ENCODE results near the gene TSPAN4. TPM values are rescaled to one million over a fixed set of nuclear protein-coding genes. Genes with fewer than 3 reads are reported as not detected.

The TSPAN4 gene
- total RNA-seq, 2 experiments from 2014 or later = 5.2 to 5.3 TPM

DNA sequence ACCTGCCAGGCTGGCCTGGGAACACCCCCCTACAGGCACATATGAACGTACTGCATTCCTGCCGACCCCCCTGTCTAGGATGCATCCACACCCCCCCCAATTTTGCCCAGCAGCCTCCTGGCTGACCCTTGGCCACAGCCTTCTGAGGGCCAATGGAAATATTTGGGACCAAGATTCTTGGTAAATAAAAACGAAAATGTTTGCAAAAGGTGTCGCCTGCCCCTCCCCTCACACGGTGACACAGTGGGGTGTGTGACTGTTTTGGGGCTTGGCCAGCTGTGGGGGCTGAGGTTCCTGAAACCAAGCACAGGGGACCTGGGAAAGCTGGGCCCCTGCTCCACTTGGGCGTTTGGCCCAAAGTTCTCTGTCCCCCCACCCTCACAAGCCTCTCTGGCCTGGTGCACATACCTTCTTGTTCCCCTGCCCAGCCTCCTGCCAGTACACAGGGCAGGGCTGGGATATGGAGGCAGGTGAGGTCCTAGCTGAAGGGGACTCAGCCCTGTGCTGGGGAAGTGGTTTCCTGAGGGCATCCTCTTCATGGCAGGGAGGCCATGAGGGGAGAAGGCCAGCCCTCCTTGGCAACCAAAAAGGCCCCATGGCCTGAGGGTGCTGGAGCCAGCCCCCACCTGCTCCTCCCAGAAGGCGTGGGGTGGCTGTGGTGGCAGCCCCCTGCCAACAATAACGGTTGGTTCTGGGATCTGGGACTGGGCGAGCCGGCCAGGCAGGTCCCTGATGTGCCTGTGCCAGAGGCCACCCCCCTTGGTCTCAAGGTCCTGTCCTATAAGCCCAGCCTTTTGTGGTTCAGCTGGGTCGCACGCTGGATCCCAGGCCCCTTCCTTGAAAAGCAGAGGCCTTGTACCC lies 17.1 kb upstream of the TSPAN4 start:
- H3K27ac Mint-ChIP-seq = no peak overlapping the region
- ChIA-PET CTCF (no interaction called here), POLR2A (interaction anchor here (1.9 kb wide), 1 partner anchor 11 kb away, joined by 4 read pairs; no protein-coding TSS in a partner anchor)
- peaks cover 24% of the 10 kb centered on the region for H3K27me3 Mint-ChIP-seq
- intact Hi-C loops (cut with micrococcal nuclease) = no loop called here
- no peaks in the 10 kb centered on the region for H3K9me3 Mint-ChIP-seq
- no peak overlapping the region for H3K4me3 Mint-ChIP-seq
- no peak for DNase-seq
- peaks cover 15% of the 10 kb centered on the region for H3K36me3 Mint-ChIP-seq
- H3K4me1 Mint-ChIP-seq (ENCODE audit: low read depth) = peaks cover 25% of the 10 kb centered on the region

DNA sequence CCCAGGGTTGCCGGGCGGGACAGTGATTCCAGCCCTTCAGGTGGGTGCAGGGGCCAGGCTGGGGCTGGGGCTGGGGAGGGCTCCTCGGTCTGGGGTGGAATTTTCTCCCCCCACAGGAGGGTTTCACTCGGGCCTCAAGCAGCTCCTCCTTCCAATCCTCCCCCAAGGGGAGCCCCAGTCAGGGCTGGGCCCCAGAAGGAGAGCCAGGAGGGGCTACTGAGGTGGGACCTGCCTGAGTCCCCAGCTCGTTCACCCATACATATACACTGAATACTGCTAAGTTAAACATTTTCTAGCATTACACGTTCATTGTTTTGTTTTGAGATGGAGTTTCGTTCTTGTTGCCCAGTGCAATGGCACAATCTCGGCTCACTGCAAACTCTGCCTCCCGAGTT lies 16.4 kb upstream of the TSPAN4 start:
- Mint-ChIP-seq H3K4me3 (peak overlapping the region; percentile 57), H3K27ac (no peak overlapping the region), H3K36me3 (peaks cover 15% of the 10 kb centered on the region), H3K4me1 (ENCODE audit: low read depth) (peaks cover 19% of the 10 kb centered on the region), H3K27me3 (peaks cover 26% of the 10 kb centered on the region), H3K9me3 (no peaks in the 10 kb centered on the region)
- ChIA-PET CTCF (no interaction called here), POLR2A (interaction anchor here (1.9 kb wide), 1 partner anchor 10 kb away, joined by 4 read pairs; no protein-coding TSS in a partner anchor)
- intact Hi-C loops (cut with micrococcal nuclease) = no loop called here
- no peak for DNase-seq

DNA sequence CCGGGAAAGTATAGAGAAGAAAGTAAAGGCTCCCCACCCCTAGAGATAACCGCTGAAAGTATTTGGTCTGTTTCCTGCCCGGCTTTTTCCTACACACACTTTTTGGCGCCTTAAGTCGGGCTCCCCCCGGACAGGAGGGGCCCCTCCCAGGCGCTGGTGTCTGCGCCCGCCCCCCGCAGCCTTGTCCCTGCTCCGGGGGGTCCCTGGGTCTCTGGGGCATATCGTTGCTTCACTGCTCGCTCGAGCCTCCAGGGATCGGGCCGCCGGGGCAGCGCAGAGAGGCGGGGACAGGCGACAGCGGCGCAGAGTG lies 15.9 kb upstream of the TSPAN4 start:
- no peak overlapping the region for H3K27ac Mint-ChIP-seq
- no peak for DNase-seq
- no peaks in the 10 kb centered on the region for H3K9me3 Mint-ChIP-seq
- H3K4me1 Mint-ChIP-seq (ENCODE audit: low read depth) = peaks cover 25% of the 10 kb centered on the region
- intact Hi-C loops (cut with micrococcal nuclease) = no loop called here
- ChIA-PET CTCF (no interaction called here), POLR2A (interaction anchor here (1.9 kb wide), 1 partner anchor 10 kb away, joined by 4 read pairs; no protein-coding TSS in a partner anchor)
- H3K4me3 Mint-ChIP-seq = peak overlapping the region; percentile 57
- H3K27me3 Mint-ChIP-seq = peaks cover 31% of the 10 kb centered on the region
- peaks cover 15% of the 10 kb centered on the region for H3K36me3 Mint-ChIP-seq

DNA sequence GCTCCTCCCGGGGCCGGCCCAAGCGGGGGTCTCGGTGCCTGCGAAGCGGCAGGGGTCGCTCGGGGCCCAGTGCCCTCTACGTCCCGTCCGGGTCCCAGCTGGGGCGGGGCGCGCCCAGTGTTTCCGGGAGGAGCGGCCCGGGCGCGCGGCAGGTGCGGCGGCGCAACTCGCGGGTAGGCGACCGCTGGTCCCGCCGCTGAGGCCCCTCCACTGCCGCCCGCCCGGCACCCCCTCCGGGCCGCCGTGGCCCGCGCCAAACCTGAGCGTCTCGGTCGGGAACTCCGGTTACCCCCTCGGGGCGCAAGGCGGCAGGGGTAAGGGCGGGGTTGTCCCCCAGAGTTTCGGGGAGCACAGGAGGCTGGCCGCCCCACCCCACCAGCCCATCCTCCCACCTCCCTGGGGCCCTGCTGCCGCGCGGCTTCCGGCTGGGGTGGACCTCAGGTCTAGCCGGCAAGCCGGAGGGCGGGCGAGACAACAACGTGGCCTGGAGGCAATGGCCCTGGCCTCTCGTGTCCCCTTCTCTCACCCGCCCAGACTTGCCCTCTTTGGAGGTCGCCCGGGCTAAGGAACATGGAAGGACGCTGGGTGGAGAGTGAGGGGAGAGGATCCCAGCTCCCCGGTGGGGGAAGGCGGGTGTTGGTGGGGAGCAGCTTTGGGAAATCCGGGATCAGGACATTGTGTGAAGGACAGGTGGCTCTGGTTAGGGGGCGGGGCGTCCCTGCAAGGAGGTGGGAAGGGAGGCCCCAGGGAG lies 15.3 kb upstream of the TSPAN4 start:
- Mint-ChIP-seq H3K36me3 (peaks cover 15% of the 10 kb centered on the region), H3K27ac (no peak overlapping the region), H3K4me3 (peak overlapping the region; percentile 52), H3K4me1 (ENCODE audit: low read depth) (peaks cover 26% of the 10 kb centered on the region), H3K27me3 (peaks cover 35% of the 10 kb centered on the region), H3K9me3 (no peaks in the 10 kb centered on the region)
- ChIA-PET CTCF (no interaction called here), POLR2A (interaction anchor here (1.9 kb wide), 1 partner anchor 9 kb away, joined by 4 read pairs; no protein-coding TSS in a partner anchor)
- DNase-seq = no peak
- intact Hi-C loops (cut with micrococcal nuclease) = no loop called here

DNA sequence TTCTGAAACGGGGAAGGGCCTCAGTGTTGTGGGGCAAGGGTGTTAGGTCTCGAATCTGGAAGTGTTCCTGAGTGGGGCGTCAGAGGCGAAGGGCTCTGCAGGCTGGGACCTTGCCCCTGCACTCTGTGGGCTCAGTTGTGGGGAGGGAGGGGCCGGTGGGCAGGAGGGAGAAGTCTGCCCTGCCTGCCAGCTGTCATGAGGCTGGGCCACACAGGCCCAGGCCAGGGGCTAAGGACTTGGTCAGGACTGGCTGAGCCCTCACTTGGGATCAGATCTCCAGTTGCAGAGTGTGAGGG lies 14.8 kb upstream of the TSPAN4 start, which contains the start of gene CRACR2B:
TSS of gene CRACR2B (plus strand) at position 23 of the 296 bp plus-strand sequence. CDS start 689 bp downstream, outside the sequence.
- CTCF ChIA-PET = no interaction called here
- H3K27me3 Mint-ChIP-seq = peaks cover 35% of the 10 kb centered on the region
- H3K4me3 Mint-ChIP-seq = peak within 1 kb of the TSS; percentile 52
- H3K9me3 Mint-ChIP-seq = no peaks in the 10 kb centered on the region
- intact Hi-C loops (cut with micrococcal nuclease) = no loop called here
- DNase-seq = no peak
- POLR2A ChIA-PET = no interaction called here
- H3K27ac Mint-ChIP-seq = no peak within 1 kb of the TSS
- peaks cover 26% of the 10 kb centered on the region for H3K4me1 Mint-ChIP-seq (ENCODE audit: low read depth)
- H3K36me3 Mint-ChIP-seq = peaks cover 15% of the 10 kb centered on the region

DNA sequence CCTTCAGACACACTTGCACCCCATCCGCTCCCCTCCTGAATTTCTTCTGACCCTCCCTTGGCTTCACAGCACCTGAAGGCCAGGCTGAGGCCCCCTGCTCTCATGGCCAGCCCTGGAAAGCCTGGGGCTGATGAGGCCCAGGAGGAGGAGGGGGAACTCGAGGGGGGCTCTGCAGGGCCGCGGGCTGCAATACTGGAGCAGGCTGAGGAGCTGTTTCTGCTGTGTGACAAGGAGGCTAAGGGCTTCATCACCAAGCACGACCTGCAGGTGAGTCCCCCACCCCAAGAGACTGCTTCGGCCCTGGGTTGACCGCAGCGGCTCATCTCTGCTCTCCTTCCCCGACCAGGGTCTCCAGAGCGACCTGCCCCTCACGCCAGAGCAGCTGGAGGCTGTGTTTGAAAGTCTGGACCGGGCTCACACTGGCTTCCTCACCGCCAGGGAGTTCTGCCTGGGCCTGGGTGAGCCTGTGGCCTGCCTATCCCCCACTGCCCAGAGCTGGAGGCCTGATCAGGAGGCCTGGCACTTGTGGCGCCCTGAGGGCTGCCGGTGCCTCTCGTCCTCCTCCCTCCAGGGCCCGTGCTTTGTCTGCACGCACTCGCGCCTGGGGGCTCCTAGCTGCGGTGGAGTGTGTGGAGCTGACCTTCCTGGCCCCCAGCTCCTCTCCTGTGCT lies 14.0 kb upstream of the TSPAN4 start:
- POLR2A ChIA-PET = interaction anchor here (1.3 kb wide), 1 partner anchor 12 kb away, joined by 5 read pairs; no protein-coding TSS in a partner anchor
- H3K36me3 Mint-ChIP-seq = peaks cover 12% of the 10 kb centered on the region
- CTCF ChIA-PET = interaction anchor here (1.7 kb wide), 1 partner anchor 20 kb away, joined by 6 read pairs; no protein-coding TSS in a partner anchor
- peak overlapping the region; percentile 52 for H3K4me3 Mint-ChIP-seq
- H3K27me3 Mint-ChIP-seq = peaks cover 35% of the 10 kb centered on the region
- peaks cover 26% of the 10 kb centered on the region for H3K4me1 Mint-ChIP-seq (ENCODE audit: low read depth)
- no peak for DNase-seq
- H3K9me3 Mint-ChIP-seq = no peaks in the 10 kb centered on the region
- intact Hi-C loops (cut with micrococcal nuclease) = no loop called here
- H3K27ac Mint-ChIP-seq = no peak overlapping the region

DNA sequence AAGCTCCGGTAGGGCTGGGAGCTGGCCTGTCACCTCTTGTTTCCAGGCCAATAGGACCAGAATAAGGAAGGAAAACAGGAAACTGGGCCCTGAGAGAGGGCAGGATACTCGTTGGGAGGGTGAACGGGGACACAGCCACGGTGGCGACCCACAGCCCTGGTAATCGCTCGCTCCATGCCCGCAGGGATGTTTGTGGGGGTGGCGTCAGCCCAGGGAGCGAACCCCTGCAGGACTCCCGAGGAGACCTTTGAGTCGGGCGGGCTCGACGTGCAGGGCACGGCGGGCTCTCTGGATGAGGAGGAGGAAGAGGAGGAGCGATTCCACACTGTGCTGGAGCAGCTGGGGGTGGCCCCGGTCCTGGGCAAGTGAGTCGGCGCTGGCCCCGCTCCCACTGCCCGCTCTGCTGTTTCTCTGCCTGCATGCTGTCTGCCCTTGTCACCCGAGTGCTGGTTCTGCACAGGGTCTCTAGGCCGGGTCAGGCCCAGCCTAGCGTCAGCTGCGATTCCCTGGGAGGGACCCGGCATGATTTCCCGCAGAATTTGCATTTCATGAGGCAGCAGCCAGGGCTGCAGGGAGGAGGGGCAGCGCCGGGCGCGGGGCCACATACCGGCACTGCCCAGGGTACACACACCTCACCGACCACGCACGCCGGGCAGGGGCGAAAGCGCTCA lies 13.3 kb upstream of the TSPAN4 start:
- no peak for DNase-seq
- Mint-ChIP-seq H3K27ac (no peak overlapping the region), H3K9me3 (no peaks in the 10 kb centered on the region), H3K27me3 (peaks cover 35% of the 10 kb centered on the region), H3K36me3 (peaks cover 9% of the 10 kb centered on the region), H3K4me1 (ENCODE audit: low read depth) (peaks cover 31% of the 10 kb centered on the region), H3K4me3 (no peak overlapping the region)
- POLR2A ChIA-PET = interaction anchor here (1.3 kb wide), 1 partner anchor 11 kb away, joined by 5 read pairs; no protein-coding TSS in a partner anchor
- CTCF ChIA-PET = interaction anchor here (1.7 kb wide), 1 partner anchor 19 kb away, joined by 6 read pairs; no protein-coding TSS in a partner anchor
- intact Hi-C loops (cut with micrococcal nuclease) = no loop called here

DNA sequence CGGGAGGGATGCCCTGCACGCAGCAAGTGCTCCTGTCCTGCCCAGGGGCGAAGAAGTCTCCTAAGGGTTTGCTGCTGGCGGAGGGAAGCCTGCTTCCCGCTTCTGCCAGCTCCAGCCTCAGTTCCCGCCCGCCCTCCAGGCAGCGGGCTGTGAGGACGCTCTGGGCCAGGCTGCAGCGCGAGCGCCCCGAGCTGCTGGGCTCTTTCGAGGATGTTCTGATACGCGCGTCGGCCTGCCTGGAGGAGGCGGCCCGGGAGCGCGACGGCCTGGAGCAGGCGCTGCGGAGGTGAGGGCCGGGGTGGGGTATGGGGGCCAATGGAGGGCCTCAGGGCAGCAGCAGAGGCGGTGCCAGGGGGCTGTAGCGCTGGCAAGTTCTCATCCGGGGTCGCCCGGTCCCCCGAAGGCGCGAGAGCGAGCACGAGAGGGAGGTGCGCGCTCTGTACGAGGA lies 12.8 kb upstream of the TSPAN4 start:
- peaks cover 33% of the 10 kb centered on the region for H3K4me1 Mint-ChIP-seq (ENCODE audit: low read depth)
- no peak for DNase-seq
- no peak overlapping the region for H3K4me3 Mint-ChIP-seq
- POLR2A ChIA-PET = no interaction called here
- H3K27ac Mint-ChIP-seq = no peak overlapping the region
- peaks cover 35% of the 10 kb centered on the region for H3K27me3 Mint-ChIP-seq
- H3K9me3 Mint-ChIP-seq = no peaks in the 10 kb centered on the region
- intact Hi-C loops (cut with micrococcal nuclease) = loop anchor here (1.0 kb wide), 1 partner anchor 10 kb away; no protein-coding TSS in a partner anchor
- CTCF ChIA-PET = interaction anchor here (1.7 kb wide), 1 partner anchor 19 kb away, joined by 6 read pairs; no protein-coding TSS in a partner anchor
- H3K36me3 Mint-ChIP-seq = peaks cover 6% of the 10 kb centered on the region

DNA sequence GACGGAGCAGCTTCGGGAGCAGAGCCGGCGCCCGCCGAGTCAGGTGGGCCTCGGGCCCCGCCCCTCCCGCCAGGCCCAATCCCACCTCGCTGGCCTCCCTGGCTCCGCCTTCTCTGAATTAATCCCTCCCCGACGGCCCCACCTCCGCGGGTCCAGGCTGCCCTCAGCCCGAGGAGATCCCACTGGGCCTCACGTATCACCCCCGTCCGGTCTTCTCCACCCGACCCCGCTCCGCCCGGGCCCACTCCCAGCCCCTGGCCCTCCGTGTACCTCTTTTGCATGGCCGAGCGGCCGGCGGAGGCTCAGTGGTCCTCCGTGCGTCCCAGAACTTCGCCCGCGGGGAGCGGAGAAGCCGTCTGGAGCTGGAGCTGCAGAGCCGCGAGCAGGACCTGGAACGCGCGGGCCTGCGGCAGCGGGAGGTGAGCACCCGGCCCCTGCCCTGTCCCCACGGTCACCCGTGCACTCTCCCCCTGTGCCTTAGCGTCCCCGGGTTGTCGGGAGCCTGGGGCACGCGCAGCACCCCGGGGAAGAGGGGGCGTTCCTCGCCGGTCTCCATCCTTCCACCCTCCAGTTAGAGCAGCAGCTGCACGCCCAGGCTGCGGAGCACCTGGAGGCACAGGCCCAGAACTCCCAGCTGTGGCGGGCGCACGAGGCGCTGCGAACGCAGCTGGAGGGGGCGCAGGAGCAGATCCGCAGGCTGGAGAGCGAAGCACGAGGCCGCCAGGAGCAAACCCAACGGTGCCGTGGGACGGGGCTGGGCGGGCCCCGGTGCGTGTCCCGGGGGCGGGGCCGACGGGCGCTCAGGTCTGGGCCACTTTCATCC lies 12.1 kb upstream of the TSPAN4 start:
- Mint-ChIP-seq H3K9me3 (no peaks in the 10 kb centered on the region), H3K4me3 (peak overlapping the region; percentile 16), H3K27me3 (peaks cover 35% of the 10 kb centered on the region), H3K36me3 (no peaks in the 10 kb centered on the region), H3K4me1 (ENCODE audit: low read depth) (peaks cover 33% of the 10 kb centered on the region), H3K27ac (no peak overlapping the region)
- intact Hi-C loops (cut with micrococcal nuclease) = loop anchor here (1.0 kb wide), 1 partner anchor 10 kb away; no protein-coding TSS in a partner anchor
- peak; percentile 70 for DNase-seq
- CTCF ChIA-PET = no interaction called here
- POLR2A ChIA-PET = interaction anchor here (0.7 to 0.9 kb wide), 2 partner anchors 7 to 11 kb away, joined by 3 read pairs; partner anchors contain the start of gene PNPLA2

DNA sequence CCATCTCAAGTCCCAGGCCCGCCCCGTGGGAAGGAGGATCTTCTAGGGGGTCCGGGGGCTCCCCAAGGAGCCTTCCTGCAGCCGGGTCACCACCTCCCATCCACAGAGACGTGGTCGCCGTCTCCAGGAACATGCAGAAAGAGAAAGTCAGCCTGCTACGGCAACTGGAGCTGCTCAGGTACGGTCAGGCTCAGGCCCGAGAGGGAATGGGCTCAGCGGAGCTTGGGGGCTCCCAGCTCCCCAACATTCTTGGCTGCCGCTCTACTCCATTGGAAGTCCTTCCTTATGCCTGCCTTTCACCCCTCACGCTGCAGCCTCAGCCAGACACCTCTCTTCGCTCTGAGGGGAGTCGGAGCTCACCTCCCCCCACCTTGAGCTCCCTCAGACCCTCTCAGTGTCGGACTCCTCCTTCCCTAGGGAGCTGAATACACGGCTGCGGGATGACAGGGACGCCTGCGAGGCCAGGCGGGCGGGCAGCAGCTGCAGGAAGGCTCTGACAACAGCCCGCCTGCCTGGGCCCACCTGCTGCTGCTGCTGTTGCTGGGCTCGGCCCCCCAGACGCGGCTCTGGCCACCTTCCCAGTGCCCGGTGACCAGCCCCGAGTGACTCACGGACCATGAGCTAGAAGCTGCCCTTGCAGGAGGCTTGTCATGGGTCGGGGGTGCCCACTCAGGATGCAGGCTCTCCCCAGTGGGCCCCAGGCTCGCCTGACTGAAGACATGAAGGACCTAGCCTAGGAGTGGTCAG lies 11.4 kb upstream of the TSPAN4 start:
- H3K4me1 Mint-ChIP-seq (ENCODE audit: low read depth) = peaks cover 33% of the 10 kb centered on the region
- ChIA-PET POLR2A (interaction anchor here (0.7 to 0.9 kb wide), 2 partner anchors 8 to 12 kb away, joined by 3 read pairs; partner anchors contain the start of gene PNPLA2), CTCF (no interaction called here)
- intact Hi-C loops (cut with micrococcal nuclease) = no loop called here
- no peak for DNase-seq
- H3K9me3 Mint-ChIP-seq = no peaks in the 10 kb centered on the region
- H3K36me3 Mint-ChIP-seq = no peaks in the 10 kb centered on the region
- H3K27ac Mint-ChIP-seq = no peak overlapping the region
- peaks cover 35% of the 10 kb centered on the region for H3K27me3 Mint-ChIP-seq
- H3K4me3 Mint-ChIP-seq = no peak overlapping the region
